Nephron progenitor cell (in vitro differentiated cells): ENCODE results near the gene MARK2.

Experiments
- DNase-seq: peaks from one replicate; pipeline ENCODE4 v3.0.0; 2021
- H3K27ac Mint-ChIP-seq: 2 replicates; pipeline ENCODE4 v1.8.0; 2021; ENCODE audit warnings: mild to moderate bottlenecking, moderate library complexity, mixed read lengths
- H3K27me3 Mint-ChIP-seq: 2 replicates; pipeline ENCODE4 v1.8.0; 2021; ENCODE audit warnings: mild to moderate bottlenecking, low read depth, mixed read lengths; ENCODE audit not compliant: poor library complexity
- H3K36me3 Mint-ChIP-seq: 2 replicates; pipeline ENCODE4 v1.8.0; 2021; ENCODE audit warnings: low read depth, mixed read lengths
- H3K4me1 Mint-ChIP-seq: 2 replicates; pipeline ENCODE4 v1.8.0; 2021; ENCODE audit warnings: mixed read lengths
- H3K4me3 Mint-ChIP-seq: 2 replicates; pipeline ENCODE4 v1.8.0; 2021; ENCODE audit warnings: mild to moderate bottlenecking, moderate library complexity, mixed read lengths
- H3K9me3 Mint-ChIP-seq: 2 replicates; pipeline ENCODE4 v1.8.0; 2021; ENCODE audit warnings: mild to moderate bottlenecking, moderate library complexity, mixed read lengths
- TF ChIP-seq, protein P1 (sequence below): fragments of 200-600 bp; sonication (generic); IDR thresholded peaks from 2 replicates; pipeline ENCODE4 v1.5.0; 2021; ENCODE audit warnings: antibody characterized with exemption

MARK2 gene

DNA sequence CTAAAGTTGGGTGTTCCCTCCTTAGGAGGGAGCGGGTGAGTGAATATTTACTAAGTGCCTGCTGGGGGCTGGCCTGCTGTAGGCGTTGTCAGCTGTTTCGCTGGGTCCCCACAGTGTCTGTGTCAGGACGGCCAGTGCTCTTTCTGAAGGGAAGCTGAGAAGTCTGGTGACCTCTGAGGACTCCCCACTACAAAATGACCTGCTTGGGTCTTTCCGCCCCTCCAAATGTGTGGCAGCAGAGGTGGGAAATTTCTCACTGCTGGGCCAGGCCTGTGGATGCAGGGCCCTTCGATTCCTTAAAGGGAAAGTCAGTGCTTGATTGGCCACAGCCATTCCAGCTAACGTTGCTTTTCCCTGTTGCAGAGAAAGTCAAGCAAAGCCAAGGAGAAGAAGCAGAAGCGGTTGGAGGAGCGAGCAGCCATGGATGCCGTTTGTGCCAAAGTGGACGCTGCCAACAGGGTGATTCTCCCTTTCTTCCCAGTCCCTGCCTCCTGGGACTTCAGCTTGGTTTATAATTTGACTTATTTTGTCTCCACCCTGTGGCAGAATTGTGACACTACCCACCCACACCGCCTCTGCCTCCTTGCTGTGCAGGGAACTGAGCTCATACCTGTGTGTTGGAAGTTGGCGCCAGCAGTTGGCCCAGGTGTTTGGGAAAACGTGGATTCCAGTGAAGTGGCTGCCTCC lies 106.7 kb downstream of the MARK2 start:
- TF ChIP-seq, protein P1, sequence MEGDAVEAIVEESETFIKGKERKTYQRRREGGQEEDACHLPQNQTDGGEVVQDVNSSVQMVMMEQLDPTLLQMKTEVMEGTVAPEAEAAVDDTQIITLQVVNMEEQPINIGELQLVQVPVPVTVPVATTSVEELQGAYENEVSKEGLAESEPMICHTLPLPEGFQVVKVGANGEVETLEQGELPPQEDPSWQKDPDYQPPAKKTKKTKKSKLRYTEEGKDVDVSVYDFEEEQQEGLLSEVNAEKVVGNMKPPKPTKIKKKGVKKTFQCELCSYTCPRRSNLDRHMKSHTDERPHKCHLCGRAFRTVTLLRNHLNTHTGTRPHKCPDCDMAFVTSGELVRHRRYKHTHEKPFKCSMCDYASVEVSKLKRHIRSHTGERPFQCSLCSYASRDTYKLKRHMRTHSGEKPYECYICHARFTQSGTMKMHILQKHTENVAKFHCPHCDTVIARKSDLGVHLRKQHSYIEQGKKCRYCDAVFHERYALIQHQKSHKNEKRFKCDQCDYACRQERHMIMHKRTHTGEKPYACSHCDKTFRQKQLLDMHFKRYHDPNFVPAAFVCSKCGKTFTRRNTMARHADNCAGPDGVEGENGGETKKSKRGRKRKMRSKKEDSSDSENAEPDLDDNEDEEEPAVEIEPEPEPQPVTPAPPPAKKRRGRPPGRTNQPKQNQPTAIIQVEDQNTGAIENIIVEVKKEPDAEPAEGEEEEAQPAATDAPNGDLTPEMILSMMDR: peak; percentile 63
- peak overlapping the region; percentile 81 for H3K27ac Mint-ChIP-seq
- H3K4me3 Mint-ChIP-seq: no peak overlapping the region
- peaks cover 25% of the 10 kb centered on the region for H3K36me3 Mint-ChIP-seq
- H3K9me3 Mint-ChIP-seq: no peaks in the 10 kb centered on the region
- H3K4me1 Mint-ChIP-seq: peaks cover 56% of the 10 kb centered on the region
- H3K27me3 Mint-ChIP-seq: peaks cover 7% of the 10 kb centered on the region
- DNase-seq: peak; percentile 61

DNA sequence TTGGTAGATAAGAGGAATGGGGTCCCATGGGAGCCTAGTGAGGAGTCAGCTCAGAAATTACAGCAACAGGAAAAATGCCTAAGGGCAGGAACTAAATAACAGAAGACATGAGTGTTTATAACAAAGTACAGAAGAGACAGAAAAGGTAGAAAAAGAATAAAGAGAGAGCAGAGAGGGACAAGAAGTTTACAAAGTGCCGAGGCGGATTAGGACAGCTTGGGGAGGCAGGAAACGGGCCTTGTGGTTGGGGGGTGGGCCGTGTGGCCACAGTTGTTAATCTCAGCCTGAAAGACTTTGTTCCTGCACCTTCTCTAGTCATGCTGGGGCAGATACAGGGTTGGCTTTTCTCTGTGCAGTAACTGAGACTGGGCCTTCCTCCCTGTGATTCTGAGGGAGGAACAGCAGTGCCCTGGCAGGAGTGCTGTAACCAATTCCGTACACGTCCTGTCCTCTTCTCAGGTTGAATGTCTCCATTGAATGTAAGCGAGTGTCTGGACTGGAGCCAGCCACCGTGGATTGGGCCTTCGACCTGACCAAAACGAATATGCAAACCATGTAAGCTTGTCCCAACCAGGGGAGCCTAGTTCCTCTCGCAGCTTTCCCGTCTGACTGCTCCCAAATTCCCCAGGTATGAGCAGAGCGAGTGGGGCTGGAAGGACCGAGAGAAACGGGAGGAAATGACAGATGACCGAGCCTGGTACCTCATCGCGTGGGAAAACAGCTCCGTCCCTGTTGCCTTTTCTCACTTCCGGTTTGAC lies 113.0 kb downstream of the MARK2 start:
- Mint-ChIP-seq H3K27me3 (no peaks in the 10 kb centered on the region), H3K36me3 (peaks cover 66% of the 10 kb centered on the region), H3K4me3 (no peak overlapping the region), H3K9me3 (no peaks in the 10 kb centered on the region), H3K27ac (peak overlapping the region; percentile 79), H3K4me1 (peaks cover 5% of the 10 kb centered on the region)
- TF ChIP-seq, protein P1: no peak
- no peak for DNase-seq

DNA sequence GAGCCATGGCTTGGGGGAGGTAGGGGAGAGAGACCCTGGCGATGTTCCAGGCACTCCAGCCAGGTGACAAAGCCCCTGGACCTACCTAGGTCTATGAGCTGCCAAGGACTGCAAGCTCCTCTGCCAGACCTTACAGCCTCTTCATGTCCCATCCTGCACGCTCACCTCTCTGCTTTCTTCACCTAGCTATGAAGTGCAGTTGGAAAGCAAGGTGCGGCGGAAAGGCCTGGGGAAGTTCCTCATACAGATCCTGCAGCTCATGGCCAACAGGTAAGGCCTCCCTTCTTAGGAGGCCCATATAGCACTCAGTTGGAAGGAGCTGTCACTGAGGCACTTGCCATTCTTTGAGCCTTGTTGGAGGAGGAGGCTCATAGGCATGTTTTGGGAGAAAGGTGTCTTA lies 113.7 kb downstream of the MARK2 start:
- Mint-ChIP-seq H3K27ac (peak overlapping the region; percentile 36), H3K27me3 (no peaks in the 10 kb centered on the region), H3K4me3 (no peak overlapping the region), H3K4me1 (peaks cover 6% of the 10 kb centered on the region), H3K9me3 (no peaks in the 10 kb centered on the region), H3K36me3 (peaks cover 61% of the 10 kb centered on the region)
- no peak for DNase-seq
- TF ChIP-seq, protein P1: no peak

DNA sequence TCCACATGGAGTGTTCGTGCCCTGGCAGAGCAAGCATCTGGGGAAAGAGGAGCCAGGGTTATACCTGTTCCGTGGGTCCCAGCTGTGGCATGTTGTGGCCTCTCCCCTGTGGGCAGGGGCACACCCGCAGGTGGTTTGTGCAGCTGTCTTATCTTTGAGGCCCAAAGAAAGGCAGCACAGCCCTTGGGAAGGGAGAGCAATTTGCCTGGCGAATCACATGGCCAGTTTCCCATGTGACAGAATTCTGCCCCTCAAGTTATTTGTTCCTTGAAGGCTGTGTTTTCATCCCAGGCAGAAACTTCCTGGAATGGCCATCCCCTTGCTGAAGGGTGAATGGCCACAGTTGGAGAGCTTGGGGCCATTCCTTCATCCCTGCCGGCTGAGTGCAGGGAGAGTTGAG lies 119.1 kb downstream of the MARK2 start:
- Mint-ChIP-seq H3K27me3 (no peaks in the 10 kb centered on the region), H3K4me1 (peaks cover 15% of the 10 kb centered on the region), H3K36me3 (peaks cover 30% of the 10 kb centered on the region), H3K4me3 (no peak overlapping the region), H3K9me3 (no peaks in the 10 kb centered on the region), H3K27ac (no peak overlapping the region)
- TF ChIP-seq, protein P1: no peak
- DNase-seq: no peak
